ENCODE data around the gene KCNC3.

- no peak for TF ChIP-seq POLR2AphosphoS5 (IDR thresholded peaks at IDR 0.05)
- no peak for TF ChIP-seq CTCF (IDR thresholded peaks at IDR 0.05)
Measured at GRCh38 chr19:50334741-50335421, 5.7 kb upstream of the KCNC3 start.
